ENCODE data around the gene BCAS1.

DNA sequence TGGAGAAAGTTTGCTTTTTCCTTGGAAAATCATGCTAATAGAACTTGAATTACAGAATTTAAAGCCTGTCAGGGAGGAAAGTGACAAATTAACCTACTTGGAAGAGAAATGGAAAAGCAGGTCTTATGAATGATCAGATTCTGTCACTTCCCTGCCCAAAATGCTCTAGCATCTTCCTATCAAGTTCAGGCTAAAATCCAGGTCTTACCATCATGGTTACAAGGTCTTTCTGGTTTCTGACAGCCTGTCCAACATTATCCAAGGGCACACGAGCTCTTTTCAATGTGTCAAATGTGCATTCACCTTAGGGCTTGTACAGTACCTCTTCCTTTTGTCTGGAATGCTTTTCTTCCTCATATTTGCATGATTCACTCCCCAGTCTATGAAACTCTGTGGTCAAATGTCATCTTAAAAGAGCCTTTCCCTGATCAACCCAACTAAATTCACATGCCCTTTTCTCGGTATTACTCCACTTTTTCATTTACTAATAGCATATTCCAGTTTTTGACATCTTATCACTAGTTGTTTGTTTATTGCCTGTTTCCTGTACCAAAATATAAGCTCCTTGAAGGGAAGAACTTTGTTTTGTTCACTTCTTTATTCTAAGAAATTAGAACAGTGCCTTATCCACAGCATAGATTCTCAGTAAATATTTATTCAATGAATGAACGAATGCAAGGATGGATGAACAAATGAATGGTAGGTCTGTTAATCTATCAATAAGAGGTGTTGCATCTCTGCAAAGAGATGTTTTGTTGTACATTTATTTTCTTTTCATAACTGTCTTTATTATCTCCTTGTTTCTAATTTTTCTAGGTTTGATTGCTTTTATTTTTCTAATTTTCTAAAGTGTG is 139.5 kb downstream of the BCAS1 start:
- TF ChIP-seq, protein P1, sequence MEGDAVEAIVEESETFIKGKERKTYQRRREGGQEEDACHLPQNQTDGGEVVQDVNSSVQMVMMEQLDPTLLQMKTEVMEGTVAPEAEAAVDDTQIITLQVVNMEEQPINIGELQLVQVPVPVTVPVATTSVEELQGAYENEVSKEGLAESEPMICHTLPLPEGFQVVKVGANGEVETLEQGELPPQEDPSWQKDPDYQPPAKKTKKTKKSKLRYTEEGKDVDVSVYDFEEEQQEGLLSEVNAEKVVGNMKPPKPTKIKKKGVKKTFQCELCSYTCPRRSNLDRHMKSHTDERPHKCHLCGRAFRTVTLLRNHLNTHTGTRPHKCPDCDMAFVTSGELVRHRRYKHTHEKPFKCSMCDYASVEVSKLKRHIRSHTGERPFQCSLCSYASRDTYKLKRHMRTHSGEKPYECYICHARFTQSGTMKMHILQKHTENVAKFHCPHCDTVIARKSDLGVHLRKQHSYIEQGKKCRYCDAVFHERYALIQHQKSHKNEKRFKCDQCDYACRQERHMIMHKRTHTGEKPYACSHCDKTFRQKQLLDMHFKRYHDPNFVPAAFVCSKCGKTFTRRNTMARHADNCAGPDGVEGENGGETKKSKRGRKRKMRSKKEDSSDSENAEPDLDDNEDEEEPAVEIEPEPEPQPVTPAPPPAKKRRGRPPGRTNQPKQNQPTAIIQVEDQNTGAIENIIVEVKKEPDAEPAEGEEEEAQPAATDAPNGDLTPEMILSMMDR (IDR thresholded peaks at IDR 0.05 in 2 of 3, conservative IDR thresholded peaks at IDR 0.05 in 1 of 3; ENCODE audit: borderline replicate concordance in 1 of 3, insufficient read depth in 1 of 3, low read depth in 2 of 3, low read length in 2 of 3) = no peak
- TF ChIP-seq EZH2 (IDR thresholded peaks at IDR 0.05) = no peak
- TF ChIP-seq, protein P2, sequence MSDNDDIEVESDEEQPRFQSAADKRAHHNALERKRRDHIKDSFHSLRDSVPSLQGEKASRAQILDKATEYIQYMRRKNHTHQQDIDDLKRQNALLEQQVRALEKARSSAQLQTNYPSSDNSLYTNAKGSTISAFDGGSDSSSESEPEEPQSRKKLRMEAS (IDR thresholded peaks at IDR 0.05) = no peak
- no peak for TF ChIP-seq POLR2A (IDR thresholded peaks at IDR 0.05; ENCODE audit: borderline replicate concordance, extremely low read depth, insufficient read depth, insufficient read length)
- TF ChIP-seq SP1 (IDR thresholded peaks at IDR 0.05; ENCODE audit: low read depth) = no peak
- no peak for TF ChIP-seq TCF7L2 (IDR thresholded peaks at IDR 0.05; ENCODE audit: borderline replicate concordance, extremely low read depth, insufficient read depth, insufficient read length)
- no peak for TF ChIP-seq CEBPB (IDR thresholded peaks at IDR 0.05; ENCODE audit: low read depth)
